ENCODE results near the gene RRAS2. TPM values are rescaled to one million over a fixed set of nuclear protein-coding genes. Genes with fewer than 3 reads are reported as not detected.

The RRAS2 gene
- total RNA-seq, 1 donor = 28.7 TPM

GRCh38 chr11:14230407-14230806 is 128.6 kb downstream of the RRAS2 start:
- H3K4me1 ChIP-seq (ENCODE audit: insufficient read depth, low read length) = no peaks in the 10 kb centered on the region
- no peak overlapping the region for H3K4me3 ChIP-seq (ENCODE audit: low read length)
- H3K27me3 ChIP-seq (ENCODE audit: insufficient read depth, low read length) = no peaks in the 10 kb centered on the region
- no peaks in the 10 kb centered on the region for H3K9me3 ChIP-seq (ENCODE audit: low read depth, low read length)

GRCh38 chr11:14229472-14229871 is 129.5 kb downstream of the RRAS2 start:
- Histone ChIP-seq H3K4me3 (ENCODE audit: low read length) (no peak overlapping the region), H3K9me3 (ENCODE audit: low read depth, low read length) (no peaks in the 10 kb centered on the region), H3K4me1 (ENCODE audit: insufficient read depth, low read length) (no peaks in the 10 kb centered on the region), H3K27me3 (ENCODE audit: insufficient read depth, low read length) (no peaks in the 10 kb centered on the region)

GRCh38 chr11:14228356-14228755 is 130.6 kb downstream of the RRAS2 start:
- no peaks in the 10 kb centered on the region for H3K4me1 ChIP-seq (ENCODE audit: insufficient read depth, low read length)
- H3K27me3 ChIP-seq (ENCODE audit: insufficient read depth, low read length) = no peaks in the 10 kb centered on the region
- no peak overlapping the region for H3K4me3 ChIP-seq (ENCODE audit: low read length)
- H3K9me3 ChIP-seq (ENCODE audit: low read depth, low read length) = no peaks in the 10 kb centered on the region

Other genes with a start within 250 kb of the RRAS2 start
- 127 TPM for gene COPB1, start 140.6 kb upstream of the RRAS2 start, total RNA-seq
- 171 TPM for gene PSMA1, start 161.2 kb upstream of the RRAS2 start, total RNA-seq

Measured in mononuclear cell (primary cell).